ENCODE results near the gene GULP1. TPM values are rescaled to one million over a fixed set of nuclear protein-coding genes. Genes with fewer than 3 reads are reported as not detected.

The GULP1 gene
- total RNA-seq, 1 donor from 2014 or later = not detected

- no peaks in the 10 kb centered on the region for H3K36me3 Mint-ChIP-seq (ENCODE audit: low read depth)
- ChIA-PET POLR2A (no interaction called here), CTCF (no interaction called here)
- no peak for ATAC-seq (ENCODE audit: low read depth)
- TF ChIP-seq, protein P1, sequence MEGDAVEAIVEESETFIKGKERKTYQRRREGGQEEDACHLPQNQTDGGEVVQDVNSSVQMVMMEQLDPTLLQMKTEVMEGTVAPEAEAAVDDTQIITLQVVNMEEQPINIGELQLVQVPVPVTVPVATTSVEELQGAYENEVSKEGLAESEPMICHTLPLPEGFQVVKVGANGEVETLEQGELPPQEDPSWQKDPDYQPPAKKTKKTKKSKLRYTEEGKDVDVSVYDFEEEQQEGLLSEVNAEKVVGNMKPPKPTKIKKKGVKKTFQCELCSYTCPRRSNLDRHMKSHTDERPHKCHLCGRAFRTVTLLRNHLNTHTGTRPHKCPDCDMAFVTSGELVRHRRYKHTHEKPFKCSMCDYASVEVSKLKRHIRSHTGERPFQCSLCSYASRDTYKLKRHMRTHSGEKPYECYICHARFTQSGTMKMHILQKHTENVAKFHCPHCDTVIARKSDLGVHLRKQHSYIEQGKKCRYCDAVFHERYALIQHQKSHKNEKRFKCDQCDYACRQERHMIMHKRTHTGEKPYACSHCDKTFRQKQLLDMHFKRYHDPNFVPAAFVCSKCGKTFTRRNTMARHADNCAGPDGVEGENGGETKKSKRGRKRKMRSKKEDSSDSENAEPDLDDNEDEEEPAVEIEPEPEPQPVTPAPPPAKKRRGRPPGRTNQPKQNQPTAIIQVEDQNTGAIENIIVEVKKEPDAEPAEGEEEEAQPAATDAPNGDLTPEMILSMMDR (IDR thresholded peaks at IDR 0.05) = no peak
- H3K4me3 Mint-ChIP-seq = no peak overlapping the region
- H3K27me3 Mint-ChIP-seq = no peaks in the 10 kb centered on the region
- H3K27ac Mint-ChIP-seq = no peak overlapping the region
- DNase-seq = no peak
- no peaks in the 10 kb centered on the region for H3K9me3 Mint-ChIP-seq
- intact Hi-C loops (cut with micrococcal nuclease) = no loop called here
- H3K4me1 Mint-ChIP-seq = no peaks in the 10 kb centered on the region
These were observed 54.3 kb downstream of the GULP1 start for GRCh38 chr2:188345831-188346458.

DNA sequence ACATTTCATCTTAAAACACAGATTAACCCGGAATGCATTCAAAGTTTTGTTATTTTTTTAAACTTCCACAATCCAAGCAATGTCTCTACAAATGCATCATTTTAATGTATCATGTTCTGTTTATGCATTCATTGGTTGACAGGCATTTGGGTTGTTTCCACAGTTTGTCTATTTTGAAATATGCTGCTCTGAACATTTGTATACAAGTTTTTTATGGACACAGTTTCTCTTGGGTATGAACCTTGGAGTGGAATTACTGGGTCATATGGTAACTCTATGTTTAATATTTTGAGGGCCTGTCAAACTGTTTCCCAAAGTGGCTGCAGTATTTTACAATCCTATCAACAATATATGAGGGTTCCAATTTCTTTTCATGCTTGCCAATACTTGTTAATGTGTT, 57.3 kb downstream of the GULP1 start:
- ATAC-seq (ENCODE audit: low read depth) = no peak
- Mint-ChIP-seq H3K27ac (no peak overlapping the region), H3K9me3 (no peaks in the 10 kb centered on the region), H3K4me1 (no peaks in the 10 kb centered on the region), H3K27me3 (no peaks in the 10 kb centered on the region), H3K36me3 (ENCODE audit: low read depth) (no peaks in the 10 kb centered on the region), H3K4me3 (no peak overlapping the region)
- no peak for DNase-seq
- TF ChIP-seq, protein P1 (IDR thresholded peaks at IDR 0.05) = no peak
- intact Hi-C loops (cut with micrococcal nuclease) = no loop called here
- POLR2A ChIA-PET = no interaction called here
- CTCF ChIA-PET = no interaction called here

GRCh38 chr2:188353282-188353681, 61.6 kb downstream of the GULP1 start:
- H3K4me3 Mint-ChIP-seq = no peak overlapping the region
- ChIA-PET POLR2A (no interaction called here), CTCF (no interaction called here)
- no peaks in the 10 kb centered on the region for H3K4me1 Mint-ChIP-seq
- intact Hi-C loops (cut with micrococcal nuclease) = no loop called here
- DNase-seq = no peak
- H3K27ac Mint-ChIP-seq = no peak overlapping the region
- peaks cover 3% of the 10 kb centered on the region for H3K9me3 Mint-ChIP-seq
- TF ChIP-seq, protein P1 (IDR thresholded peaks at IDR 0.05) = no peak
- no peaks in the 10 kb centered on the region for H3K27me3 Mint-ChIP-seq
- no peaks in the 10 kb centered on the region for H3K36me3 Mint-ChIP-seq (ENCODE audit: low read depth)
- no peak for ATAC-seq (ENCODE audit: low read depth)

GRCh38 chr2:188360485-188361263, 69.0 kb downstream of the GULP1 start:
- no peaks in the 10 kb centered on the region for H3K27me3 Mint-ChIP-seq
- no peak for DNase-seq
- H3K36me3 Mint-ChIP-seq (ENCODE audit: low read depth) = no peaks in the 10 kb centered on the region
- intact Hi-C loops (cut with micrococcal nuclease) = no loop called here
- no peaks in the 10 kb centered on the region for H3K9me3 Mint-ChIP-seq
- TF ChIP-seq, protein P1 (IDR thresholded peaks at IDR 0.05) = no peak
- no peak for ATAC-seq (ENCODE audit: low read depth)
- no peaks in the 10 kb centered on the region for H3K4me1 Mint-ChIP-seq
- no peak overlapping the region for H3K4me3 Mint-ChIP-seq
- ChIA-PET POLR2A (no interaction called here), CTCF (interaction anchor here (0.8 kb wide), 1 partner anchor 9 kb away, joined by 3 read pairs; no protein-coding TSS in a partner anchor)
- H3K27ac Mint-ChIP-seq = no peak overlapping the region

- intact Hi-C loops (cut with micrococcal nuclease) = no loop called here
- POLR2A ChIA-PET = no interaction called here
- H3K36me3 Mint-ChIP-seq (ENCODE audit: low read depth) = no peaks in the 10 kb centered on the region
- H3K4me3 Mint-ChIP-seq = no peak overlapping the region
- no peak overlapping the region for H3K27ac Mint-ChIP-seq
- DNase-seq = no peak
- ATAC-seq (ENCODE audit: low read depth) = no peak
- H3K27me3 Mint-ChIP-seq = no peaks in the 10 kb centered on the region
- no peaks in the 10 kb centered on the region for H3K4me1 Mint-ChIP-seq
- CTCF ChIA-PET = no interaction called here
- TF ChIP-seq, protein P1 (IDR thresholded peaks at IDR 0.05) = no peak
- no peaks in the 10 kb centered on the region for H3K9me3 Mint-ChIP-seq
These were observed 72.5 kb downstream of the GULP1 start for GRCh38 chr2:188364033-188364630.
